HG03025 (cell line): ENCODE results near the gene EHMT1.

ENCODE experiments used
- ATAC-seq: cut with Tn5 transposase; IDR thresholded peaks from one replicate; pipeline ENCODE4 v1.9.1; 2021; ENCODE audit warnings: mild to moderate bottlenecking, moderate library complexity; ENCODE audit not compliant: unreplicated experiment, low FRiP score

The EHMT1 gene

DNA sequence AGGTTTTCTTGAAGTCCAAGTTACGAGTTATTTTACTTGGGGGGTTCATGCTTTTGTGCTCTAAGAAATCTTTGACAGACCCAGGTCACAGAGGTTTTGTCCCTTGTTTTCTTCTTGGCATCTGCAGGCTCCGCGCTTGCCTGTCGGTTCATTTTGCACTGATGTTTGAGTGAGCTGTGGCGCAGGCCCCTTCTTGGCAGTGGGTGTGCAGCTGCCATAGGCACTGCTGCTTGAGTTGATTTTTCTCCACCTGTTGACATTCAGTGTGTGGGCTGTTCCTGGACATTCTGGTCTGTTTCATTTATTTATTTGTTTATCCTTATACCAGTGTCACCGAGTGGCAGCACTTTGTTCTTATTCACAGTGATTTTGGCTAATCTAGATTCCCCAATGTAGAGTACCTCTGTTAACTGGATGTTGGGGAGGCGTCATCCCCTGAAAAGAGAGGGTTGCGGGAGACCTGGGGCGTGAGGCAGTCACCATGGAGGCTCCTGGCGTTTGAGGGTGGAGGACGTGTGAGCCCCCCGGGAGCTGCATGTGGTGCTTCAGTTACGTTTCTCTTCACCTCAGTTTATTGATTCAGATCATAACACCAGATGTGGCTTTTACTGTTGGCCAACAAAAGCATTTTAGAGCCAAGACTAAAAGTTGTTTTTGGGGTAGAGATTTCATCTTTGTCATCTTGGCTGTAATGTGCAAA lies 137.4 kb downstream of the EHMT1 start:
- no peak for ATAC-seq

DNA sequence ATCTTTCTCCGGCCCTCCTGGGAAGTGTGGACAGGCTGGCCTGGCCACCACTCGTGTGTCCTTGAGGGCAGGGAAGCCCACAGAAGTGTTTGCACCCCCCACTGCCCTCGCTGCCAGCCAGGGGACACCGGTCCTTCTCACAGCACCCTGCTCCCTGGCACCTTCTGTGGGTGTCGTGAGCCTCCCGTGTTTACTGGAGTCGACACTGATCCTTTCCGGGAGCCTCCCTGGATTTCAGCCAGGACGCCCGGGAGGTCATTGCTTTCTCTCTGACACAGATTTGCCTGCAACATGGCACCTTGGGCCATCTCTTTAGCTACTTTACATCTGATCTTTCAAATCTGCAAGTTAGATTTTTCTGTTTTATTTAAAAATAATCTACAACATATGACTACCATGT lies 138.3 kb downstream of the EHMT1 start:
- no peak for ATAC-seq

DNA sequence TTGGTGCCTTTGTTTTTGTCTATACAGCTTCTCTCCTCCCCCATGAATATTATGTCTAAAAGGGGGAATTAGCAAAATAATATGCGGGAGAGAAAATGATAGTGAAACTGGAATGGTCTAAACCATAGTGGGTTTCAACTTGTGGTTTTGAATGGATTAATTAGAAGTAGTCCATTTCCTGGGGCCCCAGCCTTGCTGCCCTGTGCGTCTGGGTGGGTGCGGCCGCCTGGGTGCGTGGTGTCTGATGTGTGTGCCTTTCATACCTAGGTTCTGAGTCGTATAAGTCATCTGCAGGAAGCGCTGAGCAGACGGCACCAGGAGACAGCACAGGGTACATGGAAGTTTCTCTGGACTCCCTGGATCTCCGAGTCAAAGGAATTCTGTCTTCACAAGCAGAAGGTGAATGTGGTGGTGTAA lies 138.8 kb downstream of the EHMT1 start:
- ATAC-seq, result no peak

DNA sequence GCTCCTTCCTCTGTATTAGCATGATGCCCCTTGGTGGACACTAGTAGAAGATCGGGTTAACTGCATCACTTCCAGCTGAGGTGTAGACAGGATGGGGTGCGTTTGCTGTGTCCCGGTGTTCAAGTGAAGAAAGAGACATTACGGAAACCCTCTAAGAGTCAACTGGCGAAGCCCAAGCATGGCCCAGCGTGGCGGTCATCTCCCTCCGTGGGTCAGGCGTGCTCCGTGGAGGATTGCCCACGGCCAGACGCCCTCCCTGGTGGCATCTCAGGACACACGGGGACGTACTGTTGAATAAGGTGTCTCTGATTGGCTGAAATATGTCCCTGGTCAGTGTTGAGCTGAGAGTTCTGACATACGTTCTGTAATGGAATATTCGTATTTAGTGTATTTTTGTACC lies 139.3 kb downstream of the EHMT1 start:
- no peak for ATAC-seq

DNA sequence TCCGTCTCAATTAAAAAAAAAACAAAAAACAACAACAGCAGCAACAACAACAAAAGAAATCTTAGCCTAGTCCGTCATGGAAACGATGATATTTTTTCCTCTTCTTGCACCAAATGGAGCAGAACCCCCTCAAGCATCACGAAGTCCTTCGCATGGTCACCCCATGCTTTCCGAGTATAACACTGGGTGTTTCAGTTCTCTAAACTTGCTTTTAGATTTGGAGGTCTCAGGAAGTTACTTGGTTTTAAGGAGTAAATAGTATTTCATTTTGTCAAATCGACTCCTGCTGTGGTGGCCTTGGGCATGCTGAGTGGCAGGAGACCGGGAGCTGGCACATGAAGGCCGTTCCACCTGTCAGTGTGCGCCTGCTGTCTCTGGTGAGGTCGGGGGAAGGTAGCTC lies 140.3 kb downstream of the EHMT1 start:
- no peak for ATAC-seq

DNA sequence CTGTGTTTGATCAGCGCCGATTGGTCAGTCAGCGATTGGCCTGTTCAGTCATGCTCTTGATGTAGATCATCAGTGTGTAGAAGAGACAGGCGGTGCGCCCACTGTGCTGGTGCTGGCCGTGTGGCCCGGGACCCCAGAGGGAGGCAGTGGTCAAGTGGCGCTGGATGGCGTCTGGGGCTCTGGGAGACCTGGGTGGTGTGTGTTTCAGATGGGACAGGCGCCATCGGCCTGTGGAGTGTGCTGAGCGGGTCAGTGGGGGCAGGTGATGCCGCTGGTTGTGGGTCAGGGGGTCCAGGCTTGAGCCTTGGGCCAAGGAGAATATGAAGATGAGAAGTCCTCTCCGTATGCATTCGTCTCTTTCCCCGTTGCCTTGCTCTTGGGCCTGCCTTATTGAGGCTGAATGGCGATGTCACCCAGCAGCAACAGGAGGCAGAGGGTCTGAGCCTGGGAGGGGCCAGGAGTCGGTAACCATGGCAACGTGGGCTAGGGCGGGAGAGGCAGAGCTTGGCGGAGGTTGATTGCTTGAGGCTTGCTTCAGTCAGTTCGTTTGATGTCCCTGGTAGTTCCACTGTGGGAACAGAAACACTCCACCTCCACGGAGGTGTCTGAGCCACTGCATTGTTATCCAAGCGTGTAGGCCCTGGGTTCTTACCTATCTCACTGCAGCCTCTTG lies 141.0 kb downstream of the EHMT1 start:
- ATAC-seq, result no peak

DNA sequence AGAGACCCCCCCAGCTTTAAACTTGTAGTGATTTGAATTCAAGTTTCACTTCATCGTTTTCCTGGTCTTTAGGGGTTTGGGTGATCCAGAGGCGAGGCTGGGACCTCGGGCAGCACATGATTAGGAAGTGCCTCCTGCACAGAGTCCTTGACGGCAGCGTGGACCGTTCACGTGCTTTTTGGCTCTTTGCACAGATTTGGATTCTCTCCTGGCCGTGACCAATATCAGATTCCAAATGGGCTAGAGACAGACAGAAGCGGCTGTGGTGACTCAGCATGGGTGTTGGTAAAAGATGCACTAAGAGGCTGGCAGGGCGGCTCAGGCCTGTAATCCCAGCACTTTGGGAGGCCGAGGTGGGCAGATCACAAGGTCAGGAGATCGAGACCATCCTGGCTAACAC lies 141.6 kb downstream of the EHMT1 start:
- no peak for ATAC-seq

DNA sequence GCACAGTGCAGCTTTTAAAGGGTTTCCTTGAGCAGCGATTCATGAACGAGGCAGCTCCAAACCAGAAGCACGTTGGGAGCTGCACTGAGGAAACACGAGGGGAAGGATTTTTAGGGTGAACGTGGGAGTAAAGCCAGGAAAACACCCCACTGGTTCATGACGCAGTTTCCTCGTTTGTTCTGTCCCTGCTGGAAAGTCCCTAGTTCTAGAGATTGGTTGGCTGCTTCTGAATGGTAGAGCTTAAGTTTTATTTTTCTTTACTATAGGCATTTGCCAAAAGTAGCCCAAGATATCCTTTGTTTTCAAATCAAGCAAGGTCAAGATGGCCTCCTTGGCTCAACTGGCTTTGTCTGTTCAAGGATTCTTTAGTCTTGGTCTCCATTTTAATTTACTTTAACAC lies 142.2 kb downstream of the EHMT1 start:
- no peak for ATAC-seq

DNA sequence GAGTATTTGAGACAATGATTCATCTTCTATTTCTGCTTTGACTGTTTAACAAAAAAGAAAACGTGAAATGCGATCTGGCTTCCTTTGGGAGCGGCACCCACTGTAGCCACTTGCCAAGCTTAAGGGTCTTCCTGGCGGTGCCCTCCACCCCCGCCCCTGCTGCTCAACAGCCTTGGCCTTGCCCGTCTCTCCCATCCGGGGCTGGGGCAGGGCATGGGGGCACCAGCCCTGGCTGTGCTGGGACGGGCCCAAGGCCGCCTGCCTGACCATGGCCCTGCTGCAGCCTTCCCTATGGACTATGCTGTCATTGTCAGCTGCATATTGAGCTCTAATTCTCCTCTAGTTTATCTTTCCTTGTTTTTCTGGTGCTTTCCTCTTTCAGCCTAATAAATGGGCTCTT lies 143.0 kb downstream of the EHMT1 start:
- no peak for ATAC-seq

DNA sequence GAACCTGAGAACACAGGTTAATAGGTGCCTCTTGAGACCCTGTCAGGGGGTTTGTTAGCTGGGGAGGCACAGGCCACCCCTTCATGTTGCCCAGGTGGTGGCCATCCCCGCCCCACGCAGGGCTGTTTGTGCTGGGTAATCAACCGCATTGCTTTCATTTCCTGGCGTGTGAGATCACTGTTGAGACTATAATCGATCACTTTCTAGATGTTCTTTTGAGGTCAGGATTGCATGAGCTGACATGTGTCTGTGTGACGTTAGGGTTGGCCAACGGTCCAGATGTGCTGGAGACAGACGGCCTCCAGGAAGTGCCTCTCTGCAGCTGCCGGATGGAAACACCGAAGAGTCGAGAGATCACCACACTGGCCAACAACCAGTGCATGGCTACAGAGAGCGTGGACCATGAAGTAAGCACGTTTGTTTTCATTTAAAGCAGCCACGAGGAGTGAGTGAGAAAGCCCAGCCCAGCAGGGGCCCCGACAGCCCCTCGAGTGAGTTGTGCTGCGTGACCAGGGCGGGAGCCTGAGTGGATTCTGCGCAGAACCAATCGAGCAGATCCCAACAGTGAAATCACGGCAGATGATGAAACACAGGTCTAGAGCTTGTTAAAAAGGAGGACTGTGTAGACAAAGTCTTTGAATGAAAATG lies 143.7 kb downstream of the EHMT1 start:
- no peak for ATAC-seq

DNA sequence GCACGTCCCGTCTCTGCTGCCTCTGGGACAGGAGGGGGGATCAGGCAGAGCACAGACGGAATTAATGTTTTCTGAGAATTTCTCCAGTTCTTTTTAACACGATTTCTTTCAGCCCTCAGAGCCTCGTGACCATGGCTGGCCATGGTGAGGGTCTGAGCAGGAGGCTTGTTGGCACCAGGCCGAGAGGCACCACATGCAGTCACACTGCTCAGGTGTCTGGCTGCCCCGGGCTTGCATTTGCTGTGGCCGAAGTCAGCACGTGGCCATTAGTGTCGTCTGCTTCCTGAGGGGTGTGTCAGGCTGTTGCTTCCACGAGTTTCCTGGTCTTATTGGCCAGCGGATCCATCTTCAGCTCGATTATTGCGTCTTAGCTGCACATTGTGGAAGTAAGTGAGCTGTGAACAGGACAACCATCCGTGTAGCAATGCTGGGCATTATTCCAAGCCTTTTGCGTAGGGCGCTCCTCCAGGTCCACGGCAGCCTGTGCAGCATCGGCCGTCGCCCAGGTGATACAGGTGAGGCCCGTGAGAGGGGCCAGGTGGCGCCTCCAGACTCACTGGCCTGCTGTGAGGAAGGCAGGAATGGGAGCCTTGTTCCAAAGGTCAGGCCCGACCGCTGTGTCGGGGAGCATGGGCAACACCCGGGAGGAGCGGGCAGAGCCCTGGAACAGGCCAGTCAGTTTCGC lies 144.6 kb downstream of the EHMT1 start:
- no peak for ATAC-seq

DNA sequence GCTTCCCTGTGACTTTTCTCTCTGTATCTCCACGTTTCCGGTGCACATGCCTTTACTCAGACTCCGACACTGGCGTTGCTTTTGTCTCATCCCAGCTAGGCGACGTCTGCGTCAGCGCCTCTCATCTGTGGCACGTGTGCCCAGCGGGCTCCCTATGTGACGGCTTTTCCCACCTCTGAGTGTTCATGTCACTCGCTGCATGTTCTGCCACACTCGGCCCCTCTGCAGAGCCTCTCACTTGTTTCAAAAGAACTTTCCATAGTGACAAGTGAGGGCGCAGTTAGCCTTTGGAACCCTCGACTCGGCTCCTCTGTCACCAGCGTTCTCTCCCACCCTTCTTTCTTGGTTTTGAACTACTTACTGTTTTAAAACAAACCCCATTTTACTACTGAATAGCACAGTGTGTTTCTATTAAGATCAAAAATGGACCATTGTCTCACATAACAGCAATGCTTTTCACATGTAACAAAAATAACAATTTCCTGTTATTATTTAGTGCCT lies 145.4 kb downstream of the EHMT1 start:
- no peak for ATAC-seq

DNA sequence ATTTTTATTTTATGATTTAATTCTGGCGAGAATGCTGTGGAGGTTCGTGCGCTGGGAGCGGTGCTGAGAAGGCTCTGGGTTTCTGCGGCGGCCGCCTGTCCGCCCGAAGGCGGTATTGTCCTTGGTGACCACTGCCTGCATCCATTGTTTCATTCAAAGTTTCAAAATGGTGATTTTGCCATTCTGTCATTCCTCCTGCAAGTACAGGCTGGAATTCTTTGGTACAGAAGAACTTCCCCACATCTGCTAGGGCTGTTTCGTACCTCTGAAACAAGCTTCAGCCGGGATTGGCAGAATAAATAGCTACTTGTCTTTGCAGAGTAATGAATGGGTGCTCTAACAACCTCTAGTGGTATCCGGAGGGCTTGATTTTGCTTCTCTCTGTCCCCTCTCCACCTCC lies 146.2 kb downstream of the EHMT1 start:
- no peak for ATAC-seq

DNA sequence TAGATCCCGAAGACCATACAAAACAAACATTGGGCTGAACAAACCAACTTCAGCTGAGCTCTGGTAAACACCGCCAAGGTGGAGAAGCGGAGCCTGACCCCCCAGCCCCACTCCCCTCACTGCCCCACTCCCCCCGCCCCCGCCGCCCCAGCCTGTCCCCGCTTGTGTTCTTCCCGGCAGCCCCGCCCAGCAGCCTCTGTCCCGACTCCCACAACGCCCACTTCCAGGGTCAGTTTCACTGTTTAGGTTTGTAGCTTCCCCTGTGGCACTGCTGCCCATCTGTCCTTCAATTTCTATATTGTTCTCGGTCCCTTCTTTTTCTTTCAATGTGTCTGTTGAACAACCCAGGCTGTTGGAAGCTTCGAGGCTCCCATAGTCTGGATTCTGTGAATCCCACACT lies 146.7 kb downstream of the EHMT1 start:
- ATAC-seq, result no peak

DNA sequence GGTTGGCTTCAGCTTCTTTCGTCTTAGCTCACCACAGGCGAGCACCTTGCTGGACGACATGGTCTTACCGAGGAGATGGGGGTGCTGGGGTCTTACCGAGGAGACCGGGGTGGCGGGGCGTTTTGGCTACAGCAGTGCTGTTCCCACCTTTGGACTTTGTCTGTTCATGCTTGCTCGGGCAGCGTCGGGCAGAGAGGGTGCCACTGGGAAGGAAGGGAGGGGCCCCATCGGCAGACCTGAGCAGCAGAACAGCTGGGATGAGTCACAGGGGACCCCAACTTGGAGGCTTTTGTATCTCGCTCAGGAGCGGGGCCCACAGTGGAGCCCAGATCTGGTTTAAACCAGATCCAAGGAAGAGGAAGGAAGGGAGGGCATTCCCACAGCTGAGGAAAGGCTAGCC lies 152.8 kb downstream of the EHMT1 start:
- no peak for ATAC-seq

DNA sequence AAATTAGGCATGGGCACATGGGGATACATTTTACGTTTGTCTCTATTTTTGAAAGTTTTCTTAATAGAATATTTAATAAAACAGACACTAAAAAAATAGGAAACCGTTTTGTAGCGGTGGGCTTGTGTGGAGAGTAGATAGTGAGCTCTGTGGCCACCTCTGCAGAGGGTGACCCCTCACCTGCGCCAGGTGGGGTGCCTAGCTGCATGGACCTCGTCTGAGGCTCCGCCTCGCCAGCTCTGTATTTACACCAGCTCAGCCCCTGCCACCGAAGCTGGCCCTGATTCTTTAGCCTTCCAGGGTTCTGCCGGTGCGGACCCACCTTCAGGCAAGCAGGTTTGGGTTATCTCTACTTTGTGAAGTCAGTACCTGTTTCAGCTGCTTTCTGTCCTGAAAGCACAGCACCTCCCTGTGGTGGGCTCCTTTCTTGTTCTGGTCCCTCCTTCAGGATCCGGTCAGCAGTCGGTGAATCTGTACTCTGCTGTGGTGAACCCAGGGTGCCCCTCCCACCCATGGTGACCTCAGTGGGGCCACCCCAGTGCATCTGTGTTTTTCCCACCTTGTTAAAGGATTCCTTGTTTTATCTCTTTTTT lies 153.6 kb downstream of the EHMT1 start:
- ATAC-seq, result no peak

DNA sequence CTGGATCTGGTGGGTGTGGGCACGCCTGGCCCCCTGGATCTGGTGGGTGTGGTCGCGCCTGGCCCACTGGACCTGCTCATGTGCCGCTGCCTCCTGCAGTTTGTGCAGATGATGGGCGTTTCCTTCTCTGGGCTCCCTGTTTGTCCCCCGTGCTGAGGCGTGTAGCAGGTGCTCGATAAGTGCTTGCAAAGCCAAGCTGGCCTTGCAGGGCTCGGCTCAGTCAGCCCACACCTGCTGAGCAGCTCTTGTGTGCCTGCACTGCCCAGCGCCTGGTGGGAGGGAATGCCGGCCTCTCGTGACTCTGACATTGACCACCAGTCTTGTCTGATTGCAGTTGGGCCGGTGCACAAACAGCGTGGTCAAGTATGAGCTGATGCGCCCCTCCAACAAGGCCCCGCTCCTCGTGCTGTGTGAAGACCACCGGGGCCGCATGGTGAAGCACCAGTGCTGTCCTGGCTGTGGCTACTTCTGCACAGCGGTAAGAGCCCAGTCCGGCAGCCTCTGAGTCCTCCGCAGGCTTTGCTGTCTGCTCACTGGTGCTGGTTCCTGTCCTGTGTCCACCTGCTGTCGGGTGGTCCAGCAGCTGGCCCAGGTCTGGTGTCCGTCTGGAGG lies 156.1 kb downstream of the EHMT1 start:
- no peak for ATAC-seq

DNA sequence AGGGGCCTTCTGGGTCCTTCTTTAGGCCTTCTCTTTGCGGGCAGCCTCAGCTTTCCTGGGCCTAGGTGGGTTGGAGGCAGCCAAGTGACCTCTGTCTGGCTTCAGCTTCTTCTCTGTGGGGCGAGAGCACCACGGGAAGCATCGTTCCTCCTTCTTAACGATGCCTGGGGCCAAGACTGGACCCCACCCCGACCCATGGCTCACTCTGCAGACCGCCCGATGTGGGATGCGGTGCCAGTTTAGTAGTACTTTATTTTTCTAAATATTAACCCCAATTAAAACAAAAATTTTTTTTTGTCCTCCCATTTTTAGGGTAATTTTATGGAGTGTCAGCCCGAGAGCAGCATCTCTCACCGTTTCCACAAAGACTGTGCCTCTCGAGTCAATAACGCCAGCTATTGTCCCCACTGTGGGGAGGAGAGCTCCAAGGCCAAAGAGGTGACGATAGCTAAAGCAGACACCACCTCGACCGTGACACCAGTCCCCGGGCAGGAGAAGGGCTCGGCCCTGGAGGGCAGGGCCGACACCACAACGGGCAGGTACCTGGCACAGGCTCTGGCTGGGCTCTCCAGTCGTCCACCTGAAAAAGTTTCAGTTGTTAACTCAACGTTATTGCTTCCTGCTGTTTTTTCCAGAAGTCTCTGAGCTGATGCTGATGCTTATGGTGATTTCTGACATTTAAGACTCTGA lies 157.6 kb downstream of the EHMT1 start:
- ATAC-seq, result no peak

DNA sequence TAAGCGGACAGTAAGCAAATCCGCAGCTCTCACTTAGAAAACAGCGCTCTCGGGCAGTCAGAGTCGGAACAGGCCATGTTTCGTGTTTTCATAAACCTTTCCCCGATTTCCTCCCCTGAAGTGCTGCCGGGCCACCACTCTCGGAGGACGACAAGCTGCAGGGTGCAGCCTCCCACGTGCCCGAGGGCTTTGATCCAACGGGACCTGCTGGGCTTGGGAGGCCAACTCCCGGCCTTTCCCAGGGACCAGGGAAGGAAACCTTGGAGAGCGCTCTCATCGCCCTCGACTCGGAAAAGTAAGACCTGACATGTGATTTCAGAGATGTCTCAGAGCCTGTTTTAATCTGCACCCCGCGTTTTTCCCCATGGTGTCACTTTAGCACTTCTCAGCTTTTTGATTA lies 159.0 kb downstream of the EHMT1 start:
- ATAC-seq, result no peak

DNA sequence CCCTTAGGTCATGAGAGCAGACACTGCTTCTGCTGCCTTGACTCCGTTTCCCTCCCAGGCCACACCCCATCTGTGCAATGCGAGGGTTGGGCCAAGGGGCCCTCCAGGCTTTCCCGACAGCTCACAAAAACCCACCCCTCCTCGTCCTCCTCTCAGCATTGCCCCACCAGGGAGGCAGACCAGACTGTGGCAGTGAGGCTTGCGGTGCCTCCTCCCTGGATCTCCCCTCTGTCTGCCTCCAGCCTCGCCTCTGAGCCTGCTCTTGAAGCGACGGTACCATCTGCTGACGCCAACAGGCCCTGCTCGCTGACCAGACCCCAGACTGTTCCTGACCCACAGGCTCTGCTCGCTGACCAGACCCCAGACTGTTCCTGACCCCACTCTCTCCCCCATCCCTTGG lies 159.5 kb downstream of the EHMT1 start:
- no peak for ATAC-seq
